Bronchial epithelial cell (primary cell): Measurements from ENCODE around the gene GPR55. TPM values are rescaled to one million over a fixed set of nuclear protein-coding genes. Genes with fewer than 3 reads are reported as not detected.

Experiments used
- DNase-seq: peaks from one replicate; pipeline ENCODE4 v3.0.0-alpha.2; 2010; ENCODE audit warnings: low read depth
- FAIRE-seq: peaks from 2 replicates; lab custom pipeline; 2011; peaks lifted over from hg19 to GRCh38; lab: Jason Lieb, UNC
- H3K27me3 ChIP-seq: 2 replicates; pipeline ENCODE4 v1.5.1; 2011; ENCODE audit warnings: low read length; ENCODE audit not compliant: control insufficient read depth, insufficient read depth
- H3K36me3 ChIP-seq: 2 replicates; pipeline ENCODE4 v1.5.1; 2011; ENCODE audit warnings: low read length; ENCODE audit not compliant: control insufficient read depth, insufficient read depth
- H3K4me3 ChIP-seq: 2 replicates; pipeline ENCODE4 v1.5.1; 2011; ENCODE audit warnings: mild to moderate bottlenecking, low read depth, low read length, control low read depth
- CTCF ChIP-seq: IDR thresholded peaks from 2 replicates; pipeline ENCODE4 v1.5.1; 2011; ENCODE audit warnings: mild to moderate bottlenecking, moderate library complexity, low read length, control low read depth, inconsistent platforms; ENCODE audit not compliant: insufficient read depth, severe bottlenecking
- total RNA-seq: library from RNA; depleted of rRNA; stranded (reverse); fragments of >200 nt; gene quantifications from 2 replicates; pipeline ENCODE4 v1.2.1, GENCODE V29; 2014

GPR55 gene
- total RNA-seq, 1 donor from 2014 or later: not detected

- DNase-seq: no peak
- no peaks in the 10 kb centered on the region for H3K27me3 ChIP-seq
- TF ChIP-seq CTCF: no peak
- no peak overlapping the region for H3K4me3 ChIP-seq
- FAIRE-seq: no peak
- no peaks in the 10 kb centered on the region for H3K36me3 ChIP-seq
Measured at GRCh38 chr2:230952226-230952956, 27.3 kb upstream of the GPR55 start.

GRCh38 chr2:230951396-230951795 lies 26.4 kb upstream of the GPR55 start:
- no peak for TF ChIP-seq CTCF
- H3K4me3 ChIP-seq: no peak overlapping the region
- no peak for DNase-seq
- no peaks in the 10 kb centered on the region for H3K27me3 ChIP-seq
- FAIRE-seq: no peak
- no peaks in the 10 kb centered on the region for H3K36me3 ChIP-seq

- no peak for DNase-seq
- FAIRE-seq: no peak
Measured at GRCh38 chr2:230950874-230951339, 25.9 kb upstream of the GPR55 start.

GRCh38 chr2:230949966-230950873 lies 25.2 kb upstream of the GPR55 start:
- no peak for DNase-seq
- no peaks in the 10 kb centered on the region for H3K27me3 ChIP-seq
- no peak for FAIRE-seq
- no peaks in the 10 kb centered on the region for H3K36me3 ChIP-seq
- TF ChIP-seq CTCF: no peak
- no peak overlapping the region for H3K4me3 ChIP-seq

More at GRCh38 chr2:230950874-230951339, 25.9 kb upstream of the GPR55 start:
- no peaks in the 10 kb centered on the region for H3K27me3 ChIP-seq
- H3K4me3 ChIP-seq: no peak overlapping the region
- H3K36me3 ChIP-seq: no peaks in the 10 kb centered on the region
- TF ChIP-seq CTCF: no peak

- H3K36me3 ChIP-seq: no peaks in the 10 kb centered on the region
- DNase-seq (no peak), FAIRE-seq (no peak)
- H3K4me3 ChIP-seq: no peak overlapping the region
- no peaks in the 10 kb centered on the region for H3K27me3 ChIP-seq
- TF ChIP-seq CTCF: no peak
Measured at GRCh38 chr2:230947908-230948365, 22.9 kb upstream of the GPR55 start.
